Right lobe of liver (tissue), 6 donors: ENCODE results near the gene USP7. TPM values are rescaled to one million over a fixed set of nuclear protein-coding genes. Genes with fewer than 3 reads are reported as not detected.

Source experiments
- ATAC-seq, 4 donors: fragments of 200-7000 bp; cut with Tn5 transposase; one replicate each; pipeline ENCODE4 v1.9.1; 2020; ENCODE audit warnings: mild to moderate bottlenecking in 4 of 4, moderate library complexity in 4 of 4
- DNase-seq, 3 donors: peaks; one replicate each; pipeline ENCODE4 v3.0.0-alpha.2; 2020
- H3K27ac ChIP-seq, 3 donors: fragments of 200-600 bp; one replicate each; pipeline ENCODE4 v1.8.0; 2022
- H3K27me3 ChIP-seq, 2 donors: fragments of 200-600 bp; one replicate each; pipeline ENCODE4 v1.8.0; 2022
- H3K36me3 ChIP-seq, 4 donors: fragments of 200-600 bp; sonication (generic) in 1 of 4; one replicate each; pipeline versions ENCODE4 v1.5.1 to v1.8.0; 2017 to 2022; ENCODE audit warnings: control low read depth in 1 of 4
- H3K4me1 ChIP-seq, 4 donors: fragments of 200-600 bp; sonication (generic) in 1 of 4; one replicate each; pipeline versions ENCODE4 v1.5.1 to v1.8.0; 2017 to 2022; ENCODE audit warnings: control low read depth in 1 of 4
- H3K4me3 ChIP-seq, 3 donors: fragments of 200-600 bp; one replicate each; pipeline ENCODE4 v1.8.0; 2022
- H3K9me3 ChIP-seq, 4 donors: fragments of 200-600 bp; sonication (generic) in 1 of 4; one replicate each; pipeline versions ENCODE4 v1.5.1 to v1.8.0; 2017 to 2022; ENCODE audit warnings: control low read depth in 1 of 4
- POLR2A ChIP-seq: fragments of 450-650 bp; IDR thresholded peaks from one replicate; pipeline ENCODE4 v1.6.1; 2017; ENCODE audit warnings: antibody characterized with exemption, mild to moderate bottlenecking
- WGBS: methylation state at CpG from one replicate; pipeline ENCODE4 v1.1.6; 2018; ENCODE audit warnings: low coverage, low lambda C conversion rate; ENCODE audit not compliant: insufficient coverage; ENCODE audit errors: missing lambda C conversion rate; 5-methylcytosine and 5-hydroxymethylcytosine counted together
- intact Hi-C, 2 donors: fragments of 100-400 bp; cut with DNase I; formaldehyde crosslinking; loops; one replicate each; pipeline versions ENCODE4 v1.11.2 to v1.14.1; 2022
- total RNA-seq, 6 experiments: library from RNA; depleted of rRNA in 2 of 6; stranded (reverse); fragments of >200 nt in 2 of 6; fragmentation: NEBNext Ultra II Directional in 3 of 6; extraction: Animal tissue kit (Norgen Biotek cat#: 25700) in 3 of 6; gene quantifications; one replicate each; pipeline versions ENCODE4 v1.1.0 to v1.2.4, GENCODE V29; 2016 to 2023
- TF ChIP-seq, protein P1 (sequence below), 4 donors: fragments of 200-600 bp in 3 of 4; fragments of 450-650 bp in 1 of 4; IDR thresholded peaks; one replicate each; pipeline versions ENCODE4 v1.5.1 to v1.8.0; 2016 to 2022; ENCODE audit warnings: antibody characterized with exemption in 4 of 4, mild to moderate bottlenecking in 2 of 4
- donor health status: DM: no; HTN: yes; CAD: no.
- donor health status: DM: no; HTN: no; CAD: no.
- donor health status: DM: no; HTN: no; CAD: no.
- donor health status: DM: no; HTN: yes; CAD: no.
- donor health status: DM: no; HTN: yes; CAD: no.

USP7 gene
- total RNA-seq, 6 experiments from 2014 or later = 46.8 to 55.8 (median 49.1) TPM

DNA sequence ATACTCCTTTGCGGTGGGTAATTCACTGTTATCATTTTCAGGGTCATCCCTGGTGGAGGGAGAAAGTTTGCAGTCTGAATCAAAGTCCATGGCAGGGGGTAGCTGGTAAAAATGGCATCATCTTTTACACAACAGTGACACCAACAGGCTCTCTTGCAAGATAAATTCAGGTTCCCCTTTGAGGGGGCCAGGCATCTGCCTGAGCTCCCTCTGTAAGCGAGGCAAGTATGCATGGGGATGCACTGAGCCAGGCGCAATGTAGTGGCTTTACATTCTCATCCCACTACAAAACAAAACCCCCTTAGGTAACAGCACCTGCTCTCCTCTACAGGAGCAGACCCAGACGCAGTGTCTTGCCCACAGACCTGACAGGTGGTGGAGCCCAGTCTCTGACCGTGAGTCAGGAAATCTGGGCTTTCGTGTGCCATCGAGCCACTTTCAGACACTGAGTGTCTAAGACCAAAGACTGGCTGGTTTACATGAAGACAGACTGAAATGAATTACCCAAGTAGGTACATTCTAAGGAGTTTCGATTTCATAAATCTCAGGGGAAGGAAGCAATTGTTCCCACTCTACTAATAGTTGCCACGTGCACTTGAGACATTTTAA is 63.9 kb downstream of the USP7 start:
- H3K27ac ChIP-seq = no peak overlapping the region
- WGBS = 85% methylated on average over 7 of the region's 9 CpGs
- H3K36me3 ChIP-seq = peaks cover 24 to 98% (median 58%) of the 10 kb centered on the region in 4 donors
- ATAC-seq (peak in 1 of 4 donors; percentile 6), DNase-seq (no peak)
- TF ChIP-seq POLR2A = no peak
- TF ChIP-seq, protein P1, sequence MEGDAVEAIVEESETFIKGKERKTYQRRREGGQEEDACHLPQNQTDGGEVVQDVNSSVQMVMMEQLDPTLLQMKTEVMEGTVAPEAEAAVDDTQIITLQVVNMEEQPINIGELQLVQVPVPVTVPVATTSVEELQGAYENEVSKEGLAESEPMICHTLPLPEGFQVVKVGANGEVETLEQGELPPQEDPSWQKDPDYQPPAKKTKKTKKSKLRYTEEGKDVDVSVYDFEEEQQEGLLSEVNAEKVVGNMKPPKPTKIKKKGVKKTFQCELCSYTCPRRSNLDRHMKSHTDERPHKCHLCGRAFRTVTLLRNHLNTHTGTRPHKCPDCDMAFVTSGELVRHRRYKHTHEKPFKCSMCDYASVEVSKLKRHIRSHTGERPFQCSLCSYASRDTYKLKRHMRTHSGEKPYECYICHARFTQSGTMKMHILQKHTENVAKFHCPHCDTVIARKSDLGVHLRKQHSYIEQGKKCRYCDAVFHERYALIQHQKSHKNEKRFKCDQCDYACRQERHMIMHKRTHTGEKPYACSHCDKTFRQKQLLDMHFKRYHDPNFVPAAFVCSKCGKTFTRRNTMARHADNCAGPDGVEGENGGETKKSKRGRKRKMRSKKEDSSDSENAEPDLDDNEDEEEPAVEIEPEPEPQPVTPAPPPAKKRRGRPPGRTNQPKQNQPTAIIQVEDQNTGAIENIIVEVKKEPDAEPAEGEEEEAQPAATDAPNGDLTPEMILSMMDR (IDR thresholded peaks at IDR 0.05) = no peak
- H3K9me3 ChIP-seq = no peaks in the 10 kb centered on the region
- no peaks in the 10 kb centered on the region for H3K4me1 ChIP-seq
- intact Hi-C loops = loop anchor here in 1 of 2 donors (10.0 kb wide), 1 partner anchor 105 kb away; no protein-coding TSS in a partner anchor
- no peaks in the 10 kb centered on the region for H3K27me3 ChIP-seq
- H3K4me3 ChIP-seq = no peak overlapping the region

DNA sequence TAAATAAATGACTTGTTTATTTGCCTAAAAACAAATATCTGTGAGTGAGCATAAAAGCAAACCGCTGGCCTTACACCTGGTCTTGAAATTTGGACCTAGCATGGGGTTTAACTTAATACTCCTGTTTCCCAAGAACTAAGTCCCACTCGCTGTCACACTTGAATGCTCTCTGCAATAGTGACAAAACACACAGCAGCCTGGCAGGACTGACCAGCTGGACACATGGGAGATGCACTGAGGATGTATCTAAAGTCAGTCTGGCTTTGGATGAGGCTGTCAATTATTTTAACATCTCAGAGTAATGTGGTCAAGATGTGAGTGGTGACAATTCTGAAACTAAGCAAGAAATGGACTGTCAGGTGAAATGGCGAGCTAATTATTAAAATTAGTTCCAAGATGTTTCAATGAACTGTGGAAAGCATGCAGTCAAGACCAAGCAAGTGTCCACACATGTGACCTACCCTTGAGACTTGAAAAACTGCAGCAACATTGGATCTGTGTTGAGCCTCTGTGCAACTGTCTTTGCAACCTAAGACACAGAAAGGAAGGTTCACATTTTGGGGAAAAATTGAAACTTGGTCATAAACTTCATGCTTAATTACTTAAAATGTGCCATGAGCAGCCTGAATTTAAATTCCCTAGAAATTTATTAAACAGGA is 64.9 kb downstream of the USP7 start:
- intact Hi-C loops = loop anchor here in 1 of 2 donors (10.0 kb wide), 1 partner anchor 106 kb away; no protein-coding TSS in a partner anchor

DNA sequence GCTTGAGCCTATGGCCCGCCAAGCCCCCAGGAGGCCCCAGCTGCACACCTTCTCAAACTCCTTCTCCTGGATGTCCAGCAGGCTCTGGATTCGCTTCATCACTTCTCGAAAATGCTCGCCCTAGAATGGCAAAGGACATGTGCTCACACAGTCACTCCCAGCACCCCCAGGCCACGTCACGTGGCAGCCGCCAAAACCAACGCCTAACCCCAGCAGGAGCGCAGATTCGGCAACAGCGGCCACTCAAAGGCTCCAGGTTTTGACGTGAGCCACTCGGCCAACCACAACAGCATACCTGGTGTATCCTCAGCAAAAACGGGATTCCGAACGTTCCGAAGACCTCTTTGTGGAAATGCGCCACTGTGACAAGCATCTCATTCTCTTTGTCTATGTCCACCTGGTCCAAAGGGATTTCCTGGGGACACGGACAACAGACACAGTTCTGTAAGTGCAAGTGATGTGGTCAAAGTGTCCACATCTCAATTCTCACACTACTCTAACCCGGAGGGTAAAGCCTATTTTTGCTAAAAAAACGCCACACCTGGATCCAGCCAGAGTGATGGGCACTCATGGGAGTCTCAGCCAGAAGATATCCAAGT is 68.9 kb downstream of the USP7 start:
- TF ChIP-seq POLR2A = no peak
- TF ChIP-seq, protein P1 (IDR thresholded peaks at IDR 0.05) = no peak
- DNase-seq (peak in 1 of 3 donors; percentile 37), ATAC-seq (no peak)
- 78% methylated on average over 4 of the region's 21 CpGs for WGBS
- Histone ChIP-seq H3K36me3 (peaks cover 22 to 90% (median 47%) of the 10 kb centered on the region in 4 donors), H3K4me1 (no peaks in the 10 kb centered on the region), H3K27me3 (no peaks in the 10 kb centered on the region), H3K9me3 (no peaks in the 10 kb centered on the region), H3K4me3 (no peak overlapping the region), H3K27ac (no peak overlapping the region)
- intact Hi-C loops = loop anchor here in 1 of 2 donors (10.0 kb wide), 1 partner anchor 110 kb away; no protein-coding TSS in a partner anchor

More for the DNA sequence above, 64.9 kb downstream of the USP7 start:
- no peaks in the 10 kb centered on the region for H3K4me1 ChIP-seq
- no peaks in the 10 kb centered on the region for H3K9me3 ChIP-seq
- no peak overlapping the region for H3K4me3 ChIP-seq
- no peak for TF ChIP-seq POLR2A
- TF ChIP-seq, protein P1 (IDR thresholded peaks at IDR 0.05) = no peak
- H3K27me3 ChIP-seq = no peaks in the 10 kb centered on the region
- H3K36me3 ChIP-seq = peaks cover 24 to 98% (median 63%) of the 10 kb centered on the region in 4 donors
- DNase-seq = no peak
- no peak overlapping the region for H3K27ac ChIP-seq
- no peak for ATAC-seq
- 96% methylated on average over 3 of the region's 3 CpGs for WGBS

DNA sequence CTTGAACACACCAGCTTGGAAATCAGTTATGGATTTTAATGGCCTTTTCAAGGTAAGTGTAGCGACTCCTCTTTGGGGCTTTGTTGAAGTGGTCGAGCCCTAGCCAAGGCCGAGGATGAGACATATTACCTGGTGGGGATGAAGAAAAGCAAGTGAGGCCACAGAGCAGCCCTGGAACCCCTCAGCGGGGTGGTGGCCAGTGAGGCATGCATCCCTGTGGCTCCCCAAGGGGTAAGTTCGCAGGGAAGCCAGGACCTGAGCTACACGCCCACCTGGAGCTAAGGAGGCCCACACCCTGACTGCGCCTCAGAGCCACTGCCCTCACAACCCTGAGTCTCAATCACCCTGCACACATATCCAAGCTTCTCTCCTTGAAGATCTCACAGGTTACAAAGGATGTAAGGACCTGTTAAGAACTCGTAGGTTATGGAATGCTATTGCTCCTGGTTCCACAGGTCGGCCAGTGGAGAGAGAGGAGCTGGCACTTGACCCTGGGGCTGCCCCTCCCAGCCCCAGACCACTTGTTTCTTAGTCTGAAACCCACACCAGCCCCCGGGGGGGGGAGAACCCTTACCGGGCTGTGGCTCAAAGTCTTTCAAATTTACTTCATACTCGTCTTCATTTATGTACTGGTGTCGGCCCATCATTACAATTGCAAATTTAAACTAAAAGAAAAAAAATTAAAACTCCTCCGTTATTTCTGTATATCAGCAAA is 69.6 kb downstream of the USP7 start:
- Histone ChIP-seq H3K36me3 (peaks cover 22 to 84% (median 42%) of the 10 kb centered on the region in 4 donors), H3K4me1 (no peaks in the 10 kb centered on the region), H3K27ac (no peak overlapping the region), H3K27me3 (no peaks in the 10 kb centered on the region), H3K4me3 (no peak overlapping the region), H3K9me3 (no peaks in the 10 kb centered on the region)
- WGBS = 97% methylated on average over 6 of the region's 14 CpGs
- DNase-seq (peak in 1 of 3 donors; percentile 27), ATAC-seq (no peak)
- intact Hi-C loops = loop anchor here in 1 of 2 donors (10.0 kb wide), 1 partner anchor 111 kb away; no protein-coding TSS in a partner anchor
- TF ChIP-seq, protein P1 (IDR thresholded peaks at IDR 0.05) = no peak
- no peak for TF ChIP-seq POLR2A
